ENCODE measurements around the gene HIPK4.
A peak's percentile ranks its signal among the peaks of the same experiment; 100 is the strongest.
"Not testable (repeated sequence)": the region's sequence is repeated elsewhere in the genome, so short reads cannot be mapped to it uniquely, and the experiment has no call there.

Gene HIPK4, protein sequence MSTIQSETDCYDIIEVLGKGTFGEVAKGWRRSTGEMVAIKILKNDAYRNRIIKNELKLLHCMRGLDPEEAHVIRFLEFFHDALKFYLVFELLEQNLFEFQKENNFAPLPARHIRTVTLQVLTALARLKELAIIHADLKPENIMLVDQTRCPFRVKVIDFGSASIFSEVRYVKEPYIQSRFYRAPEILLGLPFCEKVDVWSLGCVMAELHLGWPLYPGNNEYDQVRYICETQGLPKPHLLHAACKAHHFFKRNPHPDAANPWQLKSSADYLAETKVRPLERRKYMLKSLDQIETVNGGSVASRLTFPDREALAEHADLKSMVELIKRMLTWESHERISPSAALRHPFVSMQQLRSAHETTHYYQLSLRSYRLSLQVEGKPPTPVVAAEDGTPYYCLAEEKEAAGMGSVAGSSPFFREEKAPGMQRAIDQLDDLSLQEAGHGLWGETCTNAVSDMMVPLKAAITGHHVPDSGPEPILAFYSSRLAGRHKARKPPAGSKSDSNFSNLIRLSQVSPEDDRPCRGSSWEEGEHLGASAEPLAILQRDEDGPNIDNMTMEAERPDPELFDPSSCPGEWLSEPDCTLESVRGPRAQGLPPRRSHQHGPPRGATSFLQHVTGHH

DNA sequence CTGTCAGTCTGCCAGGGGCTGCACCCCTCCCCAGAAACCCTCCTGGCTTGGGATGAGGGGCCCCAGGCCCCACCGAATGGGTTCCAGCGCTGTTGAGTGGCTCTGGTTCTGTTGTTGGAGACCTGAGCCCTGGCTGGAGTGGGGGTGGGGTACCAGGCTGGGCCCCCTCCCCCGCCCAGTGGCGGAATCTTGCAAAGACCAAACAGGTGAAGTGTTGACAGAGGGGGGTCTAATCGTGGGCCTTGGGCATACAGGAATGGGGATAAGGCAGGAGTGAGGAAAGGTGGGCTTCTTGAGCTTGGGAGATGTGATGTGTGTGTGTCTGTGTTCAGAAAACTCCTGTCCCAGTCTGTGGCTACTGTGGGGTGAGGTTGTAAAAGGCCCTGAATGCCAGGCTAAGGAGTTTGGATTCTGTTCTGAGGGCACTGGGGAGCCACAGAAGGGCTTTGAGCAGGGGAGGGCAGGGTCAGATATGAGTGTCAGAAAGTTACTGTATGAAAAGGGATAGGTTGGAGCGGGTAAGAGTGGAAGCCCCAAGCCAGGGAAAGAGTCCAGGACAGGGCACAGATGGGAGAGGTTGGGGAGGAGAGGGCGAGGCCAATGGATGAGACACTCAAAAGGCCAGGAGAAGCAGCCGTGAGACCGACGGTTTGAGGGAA is at the start of gene HIPK4:
TSS of gene HIPK4 (minus strand) at position 98 of the 659 bp plus-strand sequence. CDS start 279 bp downstream, outside the sequence.
- no peak for DNase-seq (ENCODE audit: low read depth)

DNA sequence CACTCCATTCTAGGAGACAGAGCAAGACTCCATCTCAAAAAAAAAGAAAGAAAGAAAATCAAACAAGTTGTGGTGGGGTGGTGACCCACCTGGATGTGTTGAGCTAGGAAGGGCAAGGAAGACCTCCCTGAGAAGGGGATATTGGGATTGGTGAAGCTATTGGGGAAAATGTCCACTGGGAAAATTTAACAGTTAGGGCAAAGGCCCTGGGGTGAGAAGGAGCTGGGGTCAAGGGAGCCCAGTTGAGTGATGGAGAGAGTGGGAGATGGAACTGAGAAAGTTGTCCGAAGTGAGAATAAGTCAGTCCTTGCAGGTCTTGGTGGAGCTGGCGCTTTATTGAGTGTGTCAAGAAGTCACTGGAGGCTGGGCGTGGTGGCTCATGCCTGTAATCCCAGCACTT is 48.3 kb upstream of the HIPK4 start:
- DNase-seq (ENCODE audit: low read depth): no peak

DNA sequence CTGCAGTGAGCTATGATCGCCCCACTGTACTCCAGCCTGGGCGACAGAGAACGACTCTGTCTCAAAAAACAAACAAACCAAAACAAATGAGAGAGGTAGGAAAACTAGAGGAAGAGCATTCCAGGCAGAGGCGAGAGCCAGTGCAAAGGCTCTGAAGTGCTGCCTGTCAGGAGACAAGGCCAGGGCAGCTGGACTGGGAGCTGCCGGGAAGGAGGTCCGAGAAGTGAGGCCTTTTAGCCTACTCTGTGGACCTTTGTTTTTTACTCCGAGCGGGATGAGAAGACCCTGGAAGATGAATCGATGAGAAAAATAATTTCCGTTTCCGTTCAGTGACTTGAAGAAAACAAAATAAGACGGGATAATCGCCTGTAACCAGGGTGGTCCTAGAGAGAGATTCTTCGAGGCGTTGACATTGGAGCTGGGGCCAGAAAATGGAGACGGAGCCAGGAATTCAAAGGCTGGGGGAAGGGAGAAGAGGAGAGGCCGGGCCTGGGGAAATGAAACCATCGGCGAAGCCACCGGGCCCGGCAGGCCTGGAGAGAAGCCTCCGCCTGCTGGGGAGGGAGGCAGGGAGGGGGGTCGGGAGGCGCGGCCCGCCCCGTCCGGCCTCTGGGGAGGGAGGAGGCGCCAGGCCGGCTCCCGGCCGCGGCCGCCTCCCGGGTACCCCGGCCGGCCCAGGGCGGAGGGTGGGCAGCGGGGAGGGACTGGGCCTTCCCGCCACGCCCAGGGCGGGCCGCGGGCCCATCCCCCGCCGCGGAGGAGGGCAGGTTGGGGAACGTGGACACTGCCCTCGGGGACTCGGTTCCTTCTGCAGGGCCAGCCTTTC is 43.6 kb upstream of the HIPK4 start:
- peak; percentile 19 for DNase-seq (ENCODE audit: low read depth)

DNA sequence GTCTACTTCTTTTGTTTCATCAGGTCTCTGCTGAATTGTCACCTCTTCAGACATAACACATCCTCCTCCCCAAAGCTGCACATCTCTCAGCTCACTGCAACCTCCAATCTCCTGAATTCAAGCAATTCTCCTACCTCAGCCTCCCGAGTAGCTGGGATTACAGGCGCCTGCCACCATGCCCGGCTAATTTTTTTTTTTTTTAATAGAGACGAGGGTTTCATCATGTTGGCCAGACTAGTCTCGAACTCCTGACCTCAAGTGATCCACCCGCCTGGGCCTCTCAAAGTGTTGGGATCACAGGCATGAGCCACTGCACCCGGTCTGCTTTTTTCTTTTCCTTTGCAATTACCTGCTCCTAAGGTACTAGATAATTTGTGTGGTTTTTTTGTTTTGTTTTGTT is 42.8 kb upstream of the HIPK4 start:
- DNase-seq (ENCODE audit: low read depth): not testable (repeated sequence)

DNA sequence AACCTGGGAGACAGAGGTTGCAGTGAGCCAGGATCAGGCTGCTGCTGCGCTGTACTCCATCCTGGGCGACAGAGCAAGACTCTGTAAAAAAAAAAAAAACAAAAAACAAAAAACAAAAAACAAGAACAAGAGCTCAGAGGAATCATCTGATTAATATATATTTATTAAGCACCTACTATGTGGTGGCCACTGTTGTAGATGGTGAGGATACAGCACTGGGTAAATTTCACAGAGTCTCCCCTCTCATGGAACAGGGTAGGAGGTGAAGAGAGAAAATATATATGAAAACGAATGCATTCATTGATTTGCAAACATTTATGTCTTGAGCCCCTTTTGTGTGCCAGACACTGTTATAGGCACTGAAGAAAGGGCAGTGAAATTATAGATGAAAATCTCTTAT is 41.7 kb upstream of the HIPK4 start:
- DNase-seq (ENCODE audit: low read depth): no peak

DNA sequence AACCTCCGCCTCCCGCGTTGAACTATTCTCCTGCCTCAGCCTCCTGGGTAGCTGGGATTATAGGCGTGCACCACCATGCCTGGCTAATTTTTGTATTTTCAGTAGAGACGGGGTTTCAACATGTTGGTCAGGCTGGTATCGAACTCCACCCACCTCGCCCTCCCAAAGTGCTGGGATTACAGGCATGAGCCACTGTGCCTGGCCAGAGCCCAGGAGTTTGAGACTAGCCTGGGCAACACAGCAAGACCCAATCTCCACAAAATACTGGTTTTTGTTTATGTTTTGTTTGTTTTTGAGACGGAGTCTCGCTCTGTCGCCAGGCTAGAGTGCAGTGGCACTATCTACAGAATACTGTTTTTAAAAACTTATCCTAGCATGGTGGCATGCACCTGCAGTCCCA is 40.3 kb upstream of the HIPK4 start:
- not testable (repeated sequence) for DNase-seq (ENCODE audit: low read depth)

DNA sequence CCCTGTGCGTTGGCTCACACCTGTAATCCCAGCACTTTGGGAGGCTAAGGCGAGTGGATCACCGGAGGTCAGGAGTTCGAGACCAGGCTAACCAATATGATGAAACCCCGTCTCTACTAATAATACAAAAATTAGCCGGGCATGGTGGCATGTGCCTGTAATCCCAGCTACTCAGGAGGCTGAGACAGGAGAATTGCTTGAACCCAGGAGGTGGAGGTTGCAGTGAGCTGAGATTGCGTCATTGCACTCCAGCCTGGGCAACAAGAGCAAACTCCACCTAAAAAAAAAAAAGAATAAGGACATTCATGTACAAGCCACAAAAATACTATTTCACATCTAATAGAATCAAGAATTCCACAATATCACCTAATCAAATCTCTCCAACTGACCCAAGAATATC is 38.2 kb upstream of the HIPK4 start:
- not testable (repeated sequence) for DNase-seq (ENCODE audit: low read depth)

DNA sequence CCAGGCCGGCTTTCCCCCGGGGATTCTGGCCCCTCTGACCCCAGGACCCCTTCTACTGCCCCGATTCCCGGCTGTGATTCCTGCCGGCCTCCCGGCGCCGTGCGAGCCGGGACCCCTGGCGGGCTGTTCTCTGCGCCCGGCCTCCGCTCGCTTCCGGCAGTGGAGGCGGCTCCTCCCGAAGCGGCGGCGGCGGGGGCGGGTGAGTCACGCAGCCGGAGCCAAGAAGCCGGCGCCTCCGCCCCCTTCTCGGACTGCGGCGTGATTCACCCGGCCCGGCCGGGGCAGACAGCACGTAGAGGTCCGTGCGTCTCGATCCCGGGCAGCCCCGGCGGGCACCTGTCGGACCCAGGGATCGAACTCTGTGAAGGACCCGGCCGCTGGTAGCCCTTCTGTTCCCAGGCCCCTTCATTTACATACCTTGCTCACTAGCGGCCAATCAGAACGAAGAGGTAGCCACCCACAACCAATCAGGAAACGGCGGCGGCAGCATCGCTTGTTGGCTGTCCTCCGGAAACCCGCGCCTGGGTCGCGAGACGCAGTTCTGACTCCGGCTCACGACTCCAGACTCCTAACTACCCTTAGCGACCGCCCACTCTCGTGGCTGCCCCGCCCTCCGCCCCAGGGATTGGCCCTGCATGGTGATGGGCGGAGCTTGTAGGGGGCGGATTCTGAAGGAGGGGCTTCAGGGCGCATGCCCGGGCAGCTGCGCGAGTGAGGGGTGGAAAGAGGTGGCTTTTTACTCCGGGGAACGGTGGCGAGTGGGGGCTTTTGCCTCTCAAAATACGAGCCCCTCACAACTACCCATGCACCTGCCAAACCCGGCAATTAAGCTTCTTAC is 35.7 kb upstream of the HIPK4 start, which contains the start of gene SERTAD1:
TSS of gene SERTAD1 (minus strand) at position 543 of the 838 bp plus-strand sequence. CDS start 2,446 bp downstream, outside the sequence.
- peak; percentile 100 for DNase-seq (ENCODE audit: low read depth)

DNA sequence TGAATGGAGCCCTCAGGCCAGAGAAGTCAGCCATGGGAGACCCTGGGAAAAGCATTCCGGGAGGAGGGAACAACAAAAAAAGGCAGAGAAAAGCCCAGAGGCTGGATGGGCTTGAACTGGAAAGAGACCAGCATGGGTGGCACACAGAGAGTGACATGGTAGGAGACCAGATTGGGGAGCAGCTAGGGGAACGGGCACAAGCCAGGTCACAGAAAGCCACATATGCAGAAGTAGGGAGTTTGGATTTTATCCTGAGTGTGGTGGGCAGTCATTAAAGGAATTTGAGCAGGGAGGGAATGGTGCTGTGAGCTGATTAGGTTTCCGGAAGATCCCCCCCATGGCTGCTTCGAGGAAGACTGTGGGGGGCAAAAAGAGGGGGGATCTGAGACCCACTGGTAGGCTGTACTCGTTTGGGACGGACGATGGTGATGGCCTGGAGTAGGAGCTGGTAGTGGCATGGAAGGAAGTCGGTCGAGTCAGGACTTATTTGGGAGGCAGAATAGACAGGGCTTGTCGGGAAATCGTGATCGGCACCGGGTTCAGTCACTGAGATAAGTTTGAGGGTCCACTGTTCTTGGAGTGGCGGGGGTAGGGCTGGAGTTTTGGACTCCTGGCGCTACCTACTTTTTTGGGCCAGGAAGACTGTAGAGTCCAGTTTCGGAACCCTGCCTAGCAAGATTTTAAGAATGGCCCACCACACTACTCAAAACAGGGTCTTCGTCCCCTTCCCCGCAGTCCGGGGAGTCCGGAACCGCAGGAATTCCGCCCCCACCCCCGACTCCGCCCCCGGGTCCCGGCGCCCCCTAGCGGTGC is 34.9 kb upstream of the HIPK4 start:
- no peak for DNase-seq (ENCODE audit: low read depth)

DNA sequence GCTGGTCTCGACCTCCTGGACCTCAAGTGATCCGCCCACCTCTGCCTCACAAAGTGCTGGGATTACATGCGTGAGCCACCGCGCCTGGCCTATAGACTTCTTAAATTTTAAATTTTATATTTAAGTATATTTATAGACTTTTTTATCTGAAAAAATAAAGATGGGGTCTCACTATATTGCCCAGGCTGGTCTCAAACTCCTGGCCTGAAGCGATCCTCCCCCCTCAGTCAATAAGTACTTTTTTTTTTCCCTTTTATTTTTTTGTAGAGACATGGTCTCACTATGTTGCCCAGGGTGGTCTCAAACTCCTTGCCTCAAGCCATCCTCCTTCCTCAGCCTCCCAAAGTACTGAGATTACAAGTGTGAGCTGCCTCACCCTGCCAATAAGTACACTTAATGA is 34.0 kb upstream of the HIPK4 start:
- DNase-seq (ENCODE audit: low read depth): no peak

DNA sequence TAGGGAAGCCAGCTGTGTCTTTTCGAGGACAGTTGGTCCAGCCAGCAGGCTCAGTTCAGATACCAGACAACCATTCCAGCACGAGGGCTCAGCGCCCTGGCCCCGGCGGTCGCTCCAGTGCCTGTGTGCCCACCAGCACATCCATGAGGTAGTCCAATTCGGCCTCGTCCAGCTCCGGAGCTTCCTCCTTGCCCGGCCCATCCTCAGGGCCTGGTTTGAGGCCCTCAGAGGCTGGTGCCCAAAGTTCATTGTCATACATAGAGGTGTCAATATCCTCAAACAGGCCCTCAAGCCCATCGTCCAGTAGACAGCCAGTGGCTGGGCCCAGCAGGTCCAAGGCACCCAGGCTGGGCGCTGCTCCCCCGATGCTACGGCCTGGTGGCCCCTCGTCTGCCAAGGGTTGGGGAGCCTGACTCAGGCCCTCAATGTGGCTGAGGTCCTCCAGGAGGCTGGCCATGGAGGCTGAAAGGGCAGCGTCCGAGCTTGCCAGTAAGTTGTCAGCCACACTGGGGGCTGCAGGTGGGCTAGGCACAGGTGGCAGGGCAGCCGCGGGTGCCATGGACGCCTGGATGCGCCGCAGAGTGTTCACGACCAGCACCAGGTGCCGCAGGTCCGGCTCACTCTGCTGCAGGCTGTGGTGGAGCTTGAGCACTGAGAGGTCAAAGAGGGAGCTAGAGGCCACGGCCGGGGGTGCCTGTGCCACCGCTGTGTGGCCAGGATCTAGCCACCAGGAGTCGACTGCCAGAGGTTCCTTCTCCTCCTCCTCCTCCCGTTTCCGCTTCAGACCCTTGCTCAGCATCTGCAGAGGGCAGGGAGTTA is 33.0 kb upstream of the HIPK4 start:
- no peak for DNase-seq (ENCODE audit: low read depth)

DNA sequence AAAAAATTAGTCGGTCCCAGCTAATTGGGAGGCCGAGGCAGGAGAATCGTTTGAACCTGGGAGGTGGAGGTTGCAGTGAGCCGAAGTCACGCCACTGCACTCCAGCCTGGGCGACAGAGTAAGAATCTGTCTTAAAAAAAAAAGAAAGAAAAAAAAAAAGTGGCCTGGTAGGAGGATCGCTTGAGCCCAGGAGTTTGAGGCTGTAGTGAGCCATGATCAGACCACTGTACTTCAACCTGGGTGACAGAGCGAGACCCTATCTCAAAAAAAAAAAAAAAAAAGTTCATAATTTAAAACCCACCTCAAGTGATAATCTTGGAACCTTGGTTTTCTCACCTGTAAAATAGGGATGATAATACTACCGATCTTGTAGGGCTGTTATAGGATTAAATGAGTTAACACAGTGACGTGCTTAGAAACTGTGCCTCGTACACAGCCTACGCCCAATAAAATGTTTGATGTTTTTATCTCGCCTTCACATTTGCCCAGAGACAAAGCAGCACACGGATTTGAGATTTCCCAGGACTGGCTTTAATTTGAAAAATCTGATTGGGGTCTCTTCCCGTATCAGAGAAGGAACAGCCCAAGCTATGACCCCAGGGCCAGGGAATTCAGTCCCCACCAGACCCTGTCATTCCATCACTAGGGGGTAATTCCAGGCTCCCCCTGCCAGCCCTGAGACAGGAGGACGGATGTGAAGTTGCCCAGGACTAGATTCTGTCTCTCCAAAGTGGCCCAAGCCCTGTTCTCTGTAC is 32.2 kb upstream of the HIPK4 start:
- no peak for DNase-seq (ENCODE audit: low read depth)

DNA sequence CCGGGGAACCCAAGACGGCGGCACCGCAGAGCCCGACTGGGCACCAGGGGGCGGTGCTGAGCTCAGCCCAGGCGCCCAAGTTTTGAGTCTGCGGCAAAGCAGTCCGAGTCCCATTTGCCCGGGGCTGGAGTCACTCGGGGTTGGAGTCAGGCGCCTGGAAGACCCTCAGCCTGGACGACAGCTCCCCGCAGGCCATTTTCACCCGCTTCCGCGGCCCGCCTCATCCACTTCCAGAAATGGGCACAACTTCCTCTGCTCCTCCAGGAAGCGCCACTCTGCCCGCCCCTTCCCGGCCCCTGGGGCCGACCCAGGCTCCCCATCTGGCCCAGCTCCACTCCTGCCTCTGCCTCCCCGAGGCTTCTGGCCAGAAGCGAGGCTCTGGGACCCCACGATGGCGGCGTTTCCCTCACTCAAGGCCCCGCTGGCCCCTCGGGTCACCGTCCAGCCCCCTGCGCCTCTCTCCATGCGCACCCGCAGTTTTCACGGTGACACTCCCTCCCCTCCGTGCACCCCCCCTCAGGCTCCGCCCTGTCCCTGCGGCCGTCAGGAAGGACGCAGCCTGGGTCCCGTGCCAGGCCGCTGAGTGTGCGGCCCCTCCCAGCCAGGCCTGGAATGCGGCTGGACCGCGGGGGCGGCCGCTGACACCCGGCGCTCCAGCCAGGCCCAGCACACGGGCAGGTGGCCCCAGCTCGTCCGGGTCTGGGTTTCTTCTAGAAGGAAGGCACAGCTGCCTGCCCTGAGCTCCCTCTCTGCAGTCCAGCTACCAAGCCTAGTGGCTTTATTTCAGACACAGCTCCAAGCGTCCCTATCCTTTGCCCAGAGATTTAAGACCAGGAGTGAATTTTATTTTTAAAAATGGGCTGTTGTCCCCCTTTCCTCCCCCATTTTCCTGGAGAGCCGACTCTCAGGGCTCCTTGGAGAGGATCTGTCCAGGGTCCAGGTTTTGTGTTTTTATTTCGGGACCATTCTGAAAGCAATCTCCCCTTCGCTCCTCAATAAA is 31.1 kb upstream of the HIPK4 start:
- peak; percentile 49 for DNase-seq (ENCODE audit: low read depth)

DNA sequence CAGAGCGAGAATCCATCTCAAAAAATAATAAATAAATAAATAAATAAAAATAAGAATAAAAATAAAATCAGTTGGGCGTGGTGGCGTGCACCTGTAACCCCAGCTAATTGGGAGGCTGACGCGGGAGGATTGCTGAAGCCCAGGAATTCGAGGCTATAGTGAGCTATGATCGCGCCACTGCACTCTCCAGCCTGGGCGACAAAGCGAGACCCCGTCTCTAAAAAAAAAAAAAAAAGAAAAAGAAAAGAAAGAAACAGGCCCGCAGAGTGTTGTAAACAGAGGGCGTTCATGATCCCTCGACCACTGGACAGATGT is 30.4 kb upstream of the HIPK4 start:
- no peak for DNase-seq (ENCODE audit: low read depth)

DNA sequence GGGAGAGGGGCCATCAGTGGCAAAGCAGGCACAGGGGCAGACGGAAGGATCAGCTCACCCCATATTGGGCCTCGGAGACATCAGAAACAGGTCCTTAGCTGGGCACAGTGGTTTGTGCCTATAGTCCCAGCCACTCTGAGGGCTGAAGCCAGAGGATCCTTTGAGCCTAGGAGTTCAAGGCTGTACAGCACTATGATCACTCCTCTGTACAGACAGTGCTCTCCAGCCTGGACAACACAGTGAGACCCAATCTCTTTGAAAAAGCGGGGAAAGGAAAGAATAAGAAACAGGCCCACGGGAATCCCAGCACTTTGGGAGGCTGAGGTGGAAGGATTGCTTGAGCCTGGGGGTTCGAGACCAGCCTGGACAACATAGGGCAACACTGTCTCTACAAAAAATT is 29.8 kb upstream of the HIPK4 start:
- DNase-seq (ENCODE audit: low read depth): no peak

DNA sequence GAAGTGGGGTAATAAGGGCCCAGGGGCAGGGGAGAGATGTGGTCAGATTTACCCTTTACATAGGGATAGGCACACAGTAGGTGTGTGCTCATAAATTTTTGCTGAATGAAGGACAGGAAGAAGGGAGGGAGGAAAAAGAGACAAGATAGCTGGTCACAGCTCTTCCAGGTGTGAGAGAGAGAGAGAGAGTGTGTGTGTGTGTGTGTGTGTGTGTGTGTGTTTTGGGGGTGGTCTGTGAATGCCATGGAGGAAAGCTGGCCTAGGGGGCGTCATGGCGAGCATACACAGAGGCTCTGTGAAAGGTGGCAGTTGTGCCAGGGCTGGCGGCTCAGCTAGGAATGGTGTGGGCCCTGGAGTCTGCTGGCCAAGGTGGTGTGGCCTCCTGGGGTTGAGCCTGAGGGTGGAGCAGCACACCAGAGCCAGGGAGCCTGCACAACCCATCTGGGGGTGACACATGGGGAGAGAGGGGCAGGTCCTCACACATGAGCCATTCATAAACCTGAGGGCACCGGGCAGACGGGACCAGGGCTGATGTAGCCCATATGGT is 29.2 kb upstream of the HIPK4 start:
- DNase-seq (ENCODE audit: low read depth): no peak

DNA sequence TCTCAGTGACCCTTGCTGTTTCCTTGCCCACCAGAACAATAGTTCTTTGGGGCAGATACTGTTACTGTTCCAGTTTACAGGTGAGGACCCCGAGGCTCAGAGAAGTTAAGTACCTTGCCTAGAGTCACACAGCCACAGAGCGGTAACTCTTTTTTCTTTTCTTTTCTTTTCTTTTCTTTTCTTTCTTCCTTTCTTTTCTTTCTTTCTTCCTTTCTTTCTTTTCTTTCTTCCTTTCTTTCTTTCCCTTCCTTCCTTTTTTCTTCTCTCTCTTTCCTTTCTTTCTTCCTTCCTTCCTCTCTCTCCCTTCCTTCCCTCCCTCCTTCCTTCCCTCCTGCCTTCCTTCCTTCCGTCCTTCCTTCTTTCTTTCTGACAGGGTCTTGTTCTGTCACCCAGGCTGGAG is 28.1 kb upstream of the HIPK4 start:
- DNase-seq (ENCODE audit: low read depth): no peak

Measured in activated gamma-delta T cell treated with anti-CD3 and anti-CD28 coated beads, Interleukin-2, amount 50 U/mL, for 16 hours (primary cell).